KOPT-K1 (cell line): ENCODE results near the gene PPP1R14D.
A peak's percentile ranks its signal among the peaks of the same experiment; 100 is the strongest.

ENCODE experiments used
- H3K27ac ChIP-seq: fragments of 200-600 bp; sonication (generic); 2 replicates; pipeline ENCODE4 v1.5.1; 2016; ENCODE audit warnings: antibody characterized with exemption, mild to moderate bottlenecking, low read depth, low read length; ENCODE audit not compliant: poor library complexity, severe bottlenecking
- H3K36me3 ChIP-seq: fragments of 200-600 bp; sonication (generic); 2 replicates; pipeline ENCODE4 v1.5.1; 2017; ENCODE audit warnings: antibody characterized with exemption, mild to moderate bottlenecking, low read length, moderate library complexity; ENCODE audit not compliant: insufficient read depth
- H3K9me3 ChIP-seq: fragments of 200-600 bp; sonication (generic); 2 replicates; pipeline ENCODE4 v1.5.1; 2017; ENCODE audit warnings: antibody characterized with exemption, low read length, mild to moderate bottlenecking; ENCODE audit not compliant: insufficient read depth, poor library complexity, severe bottlenecking

The PPP1R14D gene

DNA sequence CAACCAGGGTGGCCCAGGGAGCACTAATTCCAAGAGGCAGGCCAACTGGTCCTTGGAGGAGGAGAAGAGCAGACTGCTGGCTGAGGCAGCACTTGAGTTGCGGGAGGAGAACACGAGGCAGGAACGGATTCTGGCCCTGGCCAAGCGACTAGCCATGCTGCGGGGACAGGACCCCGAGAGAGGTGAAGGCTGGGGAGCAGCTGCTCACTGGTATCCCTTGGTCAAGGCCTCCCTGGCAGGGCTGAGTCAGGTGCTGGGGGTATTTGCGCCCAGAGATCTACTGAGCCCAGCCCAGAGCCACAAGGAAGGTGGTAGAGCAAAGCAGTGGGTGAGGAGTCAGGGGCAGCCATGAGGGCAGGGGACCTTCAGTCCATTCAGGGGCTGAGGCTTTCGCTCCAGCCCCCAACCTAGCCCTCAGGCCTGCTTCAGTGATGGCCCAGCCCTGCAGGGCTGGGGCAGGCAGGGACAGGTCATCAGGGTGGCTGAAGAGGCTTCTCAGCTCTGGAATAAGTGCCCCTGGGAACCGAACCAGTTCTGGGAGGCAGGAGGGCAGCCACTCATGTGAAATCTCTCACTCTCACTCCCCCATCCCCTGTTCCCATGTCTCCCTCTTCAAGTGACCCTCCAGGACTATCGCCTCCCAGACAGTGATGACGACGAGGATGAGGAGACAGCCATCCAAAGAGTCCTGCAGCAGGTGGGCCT is 15.6 kb downstream of the PPP1R14D start:
- Histone ChIP-seq H3K9me3 (no peaks in the 10 kb centered on the region), H3K27ac (no peak overlapping the region), H3K36me3 (peaks cover 48% of the 10 kb centered on the region; the same call in 1 of the 2 replicates)

DNA sequence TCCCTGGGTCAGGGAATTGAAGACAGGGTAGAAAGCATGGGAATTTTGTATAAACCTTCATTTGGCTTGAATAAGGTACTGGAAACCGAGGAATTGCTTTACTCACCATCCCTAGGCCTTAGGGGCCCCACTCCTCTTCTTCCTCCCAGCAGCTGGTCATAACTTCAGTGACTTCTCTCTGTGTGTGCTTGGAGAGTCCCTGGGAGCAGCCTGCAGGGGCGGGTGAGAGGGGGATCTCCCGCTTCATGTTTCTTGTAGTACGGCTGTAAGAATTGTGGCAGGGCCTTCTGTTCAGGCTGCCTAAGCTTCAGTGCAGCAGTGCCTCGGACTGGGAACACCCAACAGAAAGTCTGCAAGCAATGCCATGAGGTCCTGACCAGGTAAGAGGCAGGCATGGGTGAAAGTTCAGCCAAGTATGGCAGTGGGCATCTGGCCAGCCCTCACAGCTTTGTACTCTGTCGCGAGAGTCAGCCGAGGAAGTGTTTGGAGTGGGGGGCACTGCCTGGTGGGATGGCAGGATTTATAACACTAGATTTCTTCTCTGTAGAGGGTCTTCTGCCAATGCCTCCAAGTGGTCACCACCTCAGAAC is 19.6 kb downstream of the PPP1R14D start:
- Histone ChIP-seq H3K27ac (no peak overlapping the region), H3K36me3 (peaks cover 42% of the 10 kb centered on the region; the same call in 1 of the 2 replicates), H3K9me3 (no peaks in the 10 kb centered on the region)

GRCh38 chr15:40807888-40808461 is 20.5 kb downstream of the PPP1R14D start:
- H3K27ac ChIP-seq: peak overlapping the region; percentile 92
- H3K9me3 ChIP-seq: no peaks in the 10 kb centered on the region
- H3K36me3 ChIP-seq: peaks cover 36% of the 10 kb centered on the region; the same call in 1 of the 2 replicates

GRCh38 chr15:40807028-40807887 is 21.2 kb downstream of the PPP1R14D start, which contains the start of the genes DNAJC17 and ZFYVE19:
DNAJC17 (minus strand) TSS chr15:40807473; CDS start chr15:40807446, 27 bp downstream.
ZFYVE19 (plus strand) TSS chr15:40807089; CDS start chr15:40807590, 501 bp downstream.
- H3K36me3 ChIP-seq: peaks cover 32% of the 10 kb centered on the region; the same call in 1 of the 2 replicates
- no peaks in the 10 kb centered on the region for H3K9me3 ChIP-seq
- H3K27ac ChIP-seq: peak within 1 kb of the TSS; percentile 92

DNA sequence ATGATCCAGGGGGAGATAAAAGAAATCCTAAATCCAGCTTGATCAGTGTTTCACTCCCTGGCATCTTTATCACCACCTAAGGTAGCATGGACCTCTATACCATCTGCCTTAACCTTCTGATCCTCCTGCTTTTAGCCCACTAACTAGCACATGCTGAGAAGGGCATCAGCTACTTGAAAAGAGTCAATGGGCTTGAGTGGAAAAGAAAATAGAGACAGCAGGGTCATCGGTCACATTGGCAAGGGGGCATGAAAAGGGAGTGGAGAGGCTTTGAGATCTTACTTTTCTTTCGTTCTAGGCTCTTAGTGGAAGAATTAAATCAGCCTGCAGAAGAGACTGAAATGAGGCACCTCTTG is 21.9 kb downstream of the PPP1R14D start:
- H3K9me3 ChIP-seq: no peaks in the 10 kb centered on the region
- H3K36me3 ChIP-seq: peaks cover 27% of the 10 kb centered on the region; the same call in 1 of the 2 replicates
- H3K27ac ChIP-seq: peak overlapping the region; percentile 92

- Histone ChIP-seq H3K36me3 (0 out of 2 replicates have a peak, but pooled peaks cover 9% of the 10 kb centered on the region), H3K9me3 (no peaks in the 10 kb centered on the region), H3K27ac (no peak overlapping the region)
Measured at GRCh38 chr15:40803688-40804087, 24.8 kb downstream of the PPP1R14D start.

DNA sequence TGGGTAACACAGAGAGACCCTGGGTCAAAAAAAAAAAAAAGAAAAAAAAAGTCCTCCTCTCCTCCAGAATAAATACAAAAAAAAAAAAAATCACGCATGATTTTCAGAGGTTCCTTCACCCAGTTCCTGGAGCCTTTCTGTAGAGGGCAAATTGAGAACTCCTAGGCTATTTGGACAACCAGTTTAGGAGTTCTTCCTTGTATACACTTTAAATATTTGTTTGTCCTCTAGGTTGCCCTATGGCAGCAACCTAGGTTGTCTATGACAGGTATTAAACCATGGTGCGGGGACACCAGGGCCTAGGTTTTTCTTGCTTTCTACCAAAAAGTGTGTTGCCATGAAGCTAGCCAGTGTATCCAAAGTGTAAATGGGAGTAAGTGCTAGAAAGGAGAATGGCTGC is 25.4 kb downstream of the PPP1R14D start:
- Histone ChIP-seq H3K36me3 (0 out of 2 replicates have a peak, but pooled peaks cover 9% of the 10 kb centered on the region), H3K9me3 (no peaks in the 10 kb centered on the region), H3K27ac (no peak overlapping the region)

DNA sequence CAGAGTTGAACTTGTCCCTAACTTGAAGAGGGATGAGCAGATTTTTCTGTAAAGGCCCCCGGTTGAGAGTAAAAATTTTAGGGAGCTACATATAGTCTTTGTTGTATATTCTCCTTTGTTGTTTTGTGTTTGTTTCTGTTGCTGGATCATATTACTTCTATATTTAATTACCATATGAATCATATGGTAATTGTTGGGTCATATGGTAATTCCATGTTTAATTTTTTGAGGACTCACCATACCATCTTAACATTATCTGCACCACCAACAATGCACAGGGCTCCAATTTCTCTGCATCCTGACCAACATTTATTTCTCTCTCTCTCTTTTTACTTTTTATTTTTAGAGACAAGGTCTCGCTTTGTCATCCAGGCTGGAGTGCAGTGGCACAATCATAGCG is 29.0 kb downstream of the PPP1R14D start:
- Histone ChIP-seq H3K27ac (no peak overlapping the region), H3K9me3 (no peaks in the 10 kb centered on the region), H3K36me3 (0 out of 2 replicates have a peak, but pooled peaks cover 9% of the 10 kb centered on the region)

DNA sequence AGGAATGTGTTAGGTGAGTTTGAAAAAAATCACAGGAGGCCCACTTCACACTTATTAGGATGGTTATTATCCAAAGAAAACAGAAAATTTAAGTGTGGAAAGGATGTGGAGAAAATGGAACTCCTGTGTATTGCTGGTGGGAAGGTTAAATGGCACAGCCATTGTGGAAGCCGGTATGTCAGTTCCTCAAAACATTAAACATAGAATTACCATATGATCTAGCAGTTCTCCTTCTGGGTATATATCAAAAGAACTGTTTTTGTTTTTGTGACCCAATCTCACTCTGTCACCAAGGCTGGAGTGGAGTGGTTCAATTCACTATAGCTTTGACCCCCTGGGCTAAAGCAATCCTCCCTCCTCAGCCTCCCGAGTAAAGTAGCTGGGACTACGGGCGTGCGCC is 32.0 kb downstream of the PPP1R14D start:
- Histone ChIP-seq H3K9me3 (no peaks in the 10 kb centered on the region), H3K27ac (no peak overlapping the region), H3K36me3 (0 out of 2 replicates have a peak, but pooled peaks cover 5% of the 10 kb centered on the region)

- H3K36me3 ChIP-seq: 0 out of 2 replicates have a peak, but pooled peaks cover 5% of the 10 kb centered on the region
- no peaks in the 10 kb centered on the region for H3K9me3 ChIP-seq
- no peak overlapping the region for H3K27ac ChIP-seq
Measured at GRCh38 chr15:40796041-40796440, 32.5 kb downstream of the PPP1R14D start.

GRCh38 chr15:40793216-40793989 is 35.1 kb downstream of the PPP1R14D start:
- Histone ChIP-seq H3K36me3 (no peaks in the 10 kb centered on the region), H3K9me3 (no peaks in the 10 kb centered on the region), H3K27ac (no peak overlapping the region)

DNA sequence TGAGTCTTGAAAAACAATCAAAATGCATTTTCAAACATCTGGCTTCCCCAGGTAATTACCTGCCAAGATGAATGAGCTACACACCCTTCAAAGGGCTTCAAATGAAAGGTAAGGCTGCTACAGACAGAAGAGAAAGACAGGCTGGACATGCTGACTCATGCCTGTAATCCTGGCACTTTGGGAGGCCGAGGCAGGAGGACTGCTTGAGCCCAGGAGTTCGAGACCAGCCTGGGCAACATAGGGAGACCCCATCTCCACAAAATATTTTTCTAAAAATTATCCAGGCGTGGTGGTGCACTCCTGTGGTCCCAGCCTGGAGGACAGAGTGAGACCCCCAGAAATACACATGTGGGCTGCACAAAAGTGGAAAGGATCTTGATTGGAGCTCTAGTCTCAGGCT is 36.1 kb downstream of the PPP1R14D start:
- Histone ChIP-seq H3K27ac (no peak overlapping the region), H3K9me3 (no peaks in the 10 kb centered on the region)

GRCh38 chr15:40790718-40791117 is 37.8 kb downstream of the PPP1R14D start:
- Histone ChIP-seq H3K27ac (no peak overlapping the region), H3K36me3 (no peaks in the 10 kb centered on the region), H3K9me3 (no peaks in the 10 kb centered on the region)

More for the DNA sequence above, 36.1 kb downstream of the PPP1R14D start:
- H3K36me3 ChIP-seq: no peaks in the 10 kb centered on the region

- no peaks in the 10 kb centered on the region for H3K9me3 ChIP-seq
- no peak overlapping the region for H3K27ac ChIP-seq
- no peaks in the 10 kb centered on the region for H3K36me3 ChIP-seq
Measured at GRCh38 chr15:40789999-40790398, 38.5 kb downstream of the PPP1R14D start.
